Measurements from ENCODE around the gene MAML3.

Gene MAML3

DNA sequence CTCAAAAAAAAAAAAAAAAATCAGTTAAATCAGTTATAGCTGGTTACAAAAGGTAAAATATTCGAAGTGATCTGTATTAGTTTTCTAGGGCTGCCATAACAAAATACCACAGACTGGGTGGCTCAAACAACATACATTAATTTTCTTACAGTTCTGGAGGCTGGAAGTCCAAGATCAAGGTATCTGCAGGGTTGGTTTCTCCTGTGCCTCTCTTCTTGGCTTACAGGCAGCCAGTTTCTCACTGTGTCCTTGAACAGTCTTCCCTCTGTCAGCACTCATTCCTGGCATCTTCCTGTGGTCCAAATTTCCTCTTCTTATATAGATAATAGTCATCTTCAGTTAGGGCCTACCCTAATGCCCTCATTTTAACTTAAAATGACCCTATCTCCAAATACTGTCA lies 248.5 kb downstream of the MAML3 start:
- no peak overlapping the region for H3K4me3 ChIP-seq (ENCODE audit: control insufficient read depth, low read depth, low read length)
- TF ChIP-seq, protein P1, sequence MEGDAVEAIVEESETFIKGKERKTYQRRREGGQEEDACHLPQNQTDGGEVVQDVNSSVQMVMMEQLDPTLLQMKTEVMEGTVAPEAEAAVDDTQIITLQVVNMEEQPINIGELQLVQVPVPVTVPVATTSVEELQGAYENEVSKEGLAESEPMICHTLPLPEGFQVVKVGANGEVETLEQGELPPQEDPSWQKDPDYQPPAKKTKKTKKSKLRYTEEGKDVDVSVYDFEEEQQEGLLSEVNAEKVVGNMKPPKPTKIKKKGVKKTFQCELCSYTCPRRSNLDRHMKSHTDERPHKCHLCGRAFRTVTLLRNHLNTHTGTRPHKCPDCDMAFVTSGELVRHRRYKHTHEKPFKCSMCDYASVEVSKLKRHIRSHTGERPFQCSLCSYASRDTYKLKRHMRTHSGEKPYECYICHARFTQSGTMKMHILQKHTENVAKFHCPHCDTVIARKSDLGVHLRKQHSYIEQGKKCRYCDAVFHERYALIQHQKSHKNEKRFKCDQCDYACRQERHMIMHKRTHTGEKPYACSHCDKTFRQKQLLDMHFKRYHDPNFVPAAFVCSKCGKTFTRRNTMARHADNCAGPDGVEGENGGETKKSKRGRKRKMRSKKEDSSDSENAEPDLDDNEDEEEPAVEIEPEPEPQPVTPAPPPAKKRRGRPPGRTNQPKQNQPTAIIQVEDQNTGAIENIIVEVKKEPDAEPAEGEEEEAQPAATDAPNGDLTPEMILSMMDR (IDR thresholded peaks at IDR 0.05; ENCODE audit: control insufficient read depth, insufficient read depth, low read depth, low read length, missing control alignments) = no peak
- DNase-seq (ENCODE audit: low read depth) = no peak

- DNase-seq (ENCODE audit: low read depth) = no peak
These were observed 249.6 kb downstream of the MAML3 start for GRCh38 chr4:139904406-139904805.

GRCh38 chr4:139903845-139904244 lies 250.1 kb downstream of the MAML3 start:
- no peak overlapping the region for H3K4me3 ChIP-seq (ENCODE audit: control insufficient read depth, low read depth, low read length)
- DNase-seq (ENCODE audit: low read depth) = no peak
- TF ChIP-seq, protein P1 (IDR thresholded peaks at IDR 0.05; ENCODE audit: control insufficient read depth, insufficient read depth, low read depth, low read length, missing control alignments) = no peak

More at GRCh38 chr4:139904406-139904805, 249.6 kb downstream of the MAML3 start:
- H3K4me3 ChIP-seq (ENCODE audit: control insufficient read depth, low read depth, low read length) = no peak overlapping the region
- TF ChIP-seq, protein P1 (IDR thresholded peaks at IDR 0.05; ENCODE audit: control insufficient read depth, insufficient read depth, low read depth, low read length, missing control alignments) = no peak

GRCh38 chr4:139902321-139903320 lies 251.4 kb downstream of the MAML3 start:
- H3K4me3 ChIP-seq (ENCODE audit: control insufficient read depth, low read depth, low read length) = peak overlapping the region; percentile 43
- TF ChIP-seq, protein P1 (IDR thresholded peaks at IDR 0.05; ENCODE audit: control insufficient read depth, insufficient read depth, low read depth, low read length, missing control alignments) = no peak
- DNase-seq (ENCODE audit: low read depth) = no peak

DNA sequence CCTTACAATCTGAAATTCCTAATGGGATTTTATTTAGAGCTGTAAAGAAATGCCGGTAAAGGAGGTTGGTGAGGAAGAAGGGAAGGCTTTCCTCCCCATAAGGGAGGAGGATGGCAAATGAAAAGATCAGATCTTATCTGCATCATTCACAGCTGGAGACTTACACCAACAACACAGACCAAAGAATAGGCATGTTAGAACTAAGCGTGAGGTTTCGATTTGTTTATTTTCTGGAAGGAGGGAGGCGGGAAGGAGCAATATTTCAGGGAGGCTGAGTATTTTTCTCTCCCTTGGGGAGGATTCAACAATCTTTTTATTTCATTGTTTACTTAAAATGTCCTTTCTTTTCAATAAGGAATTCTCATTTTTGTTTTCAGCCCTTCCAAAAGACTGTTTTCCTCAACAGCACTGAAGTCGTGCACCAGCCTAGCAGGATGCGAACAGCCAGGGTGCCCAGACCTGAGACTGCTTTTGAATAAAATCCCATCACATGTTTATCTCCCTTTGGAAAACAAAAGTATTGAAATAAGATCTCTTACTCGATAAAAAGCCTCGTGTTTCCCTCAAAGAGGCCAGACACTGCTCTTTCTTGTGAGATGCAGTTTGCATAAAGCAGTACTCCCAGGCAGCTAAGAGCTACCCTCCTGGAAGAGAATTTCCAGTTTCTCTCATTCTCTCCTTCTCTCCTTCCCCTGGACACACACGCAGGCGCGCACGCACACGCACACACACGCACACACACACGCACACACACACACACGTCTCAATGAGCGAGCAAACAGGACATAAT lies 252.3 kb downstream of the MAML3 start:
- TF ChIP-seq, protein P1 (IDR thresholded peaks at IDR 0.05; ENCODE audit: control insufficient read depth, insufficient read depth, low read depth, low read length, missing control alignments) = no peak
- DNase-seq (ENCODE audit: low read depth) = no peak
- peak overlapping the region; percentile 43 for H3K4me3 ChIP-seq (ENCODE audit: control insufficient read depth, low read depth, low read length)

- H3K4me3 ChIP-seq (ENCODE audit: control insufficient read depth, low read depth, low read length) = no peak overlapping the region
- no peak for DNase-seq (ENCODE audit: low read depth)
- TF ChIP-seq, protein P1 (IDR thresholded peaks at IDR 0.05; ENCODE audit: control insufficient read depth, insufficient read depth, low read depth, low read length, missing control alignments) = no peak
These were observed 253.0 kb downstream of the MAML3 start for GRCh38 chr4:139900964-139901376.

Data from AG09309 (cell line).